H9 (cell line): ENCODE measurements around the gene ADAD2. TPM values are rescaled to one million over a fixed set of nuclear protein-coding genes. Genes with fewer than 3 reads are reported as not detected.
A peak's percentile ranks its signal among the peaks of the same experiment; 100 is the strongest.

Source experiments
- DNase-seq: peaks from one replicate; pipeline ENCODE4 v3.0.0-alpha.2; 2017
- H2AFZ ChIP-seq: one replicate; pipeline ENCODE4 v1.6.1; 2013; ENCODE audit warnings: mild to moderate bottlenecking, low read length, control low read depth, moderate library complexity
- H2AK5ac ChIP-seq: 2 replicates; pipeline ENCODE4 v1.6.1; 2013; ENCODE audit warnings: low read length, control low read depth, mixed read lengths; ENCODE audit not compliant: insufficient read length
- H2BK120ac ChIP-seq: one replicate; pipeline ENCODE4 v1.6.1; 2013; ENCODE audit warnings: low read depth, mild to moderate bottlenecking, low read length, control low read depth, inconsistent platforms; ENCODE audit not compliant: poor library complexity, severe bottlenecking
- H2BK12ac ChIP-seq: 2 replicates; pipeline ENCODE4 v1.6.1; 2013; ENCODE audit warnings: low read length, control low read depth, mixed read lengths, low read depth; ENCODE audit not compliant: insufficient read length
- H2BK15ac ChIP-seq: 2 replicates; pipeline ENCODE4 v1.6.1; 2013; ENCODE audit warnings: low read depth, low read length, control low read depth
- H2BK20ac ChIP-seq: one replicate; pipeline ENCODE4 v1.6.1; 2013; ENCODE audit warnings: low read depth, mild to moderate bottlenecking, low read length, control low read depth, inconsistent platforms; ENCODE audit not compliant: poor library complexity, severe bottlenecking
- H2BK5ac ChIP-seq: 2 replicates; pipeline ENCODE4 v1.6.1; 2013; ENCODE audit warnings: low read length, control low read depth, mixed read lengths; ENCODE audit not compliant: insufficient read length
- H3K14ac ChIP-seq: 2 replicates; pipeline ENCODE4 v1.6.1; 2013; ENCODE audit warnings: low read length, control low read depth; ENCODE audit not compliant: insufficient read depth
- H3K18ac ChIP-seq: 2 replicates; pipeline ENCODE4 v1.6.1; 2013; ENCODE audit warnings: low read depth, mild to moderate bottlenecking, mixed read lengths, low read length, control low read depth; ENCODE audit not compliant: insufficient read length
- H3K23ac ChIP-seq: 2 replicates; pipeline ENCODE4 v1.6.1; 2013; ENCODE audit warnings: low read length, control low read depth, mixed read lengths, low read depth; ENCODE audit not compliant: insufficient read length
- H3K23me2 ChIP-seq: 2 replicates; pipeline ENCODE4 v1.6.1; 2013; ENCODE audit warnings: low read depth, mild to moderate bottlenecking, mixed read lengths, low read length, control low read depth; ENCODE audit not compliant: insufficient read length, poor library complexity, severe bottlenecking
- H3K27ac ChIP-seq: 2 replicates; pipeline ENCODE4 v1.5.1; 2013; ENCODE audit warnings: low read length, control low read depth, mixed read lengths, low read depth; ENCODE audit not compliant: insufficient read length
- H3K27me3 ChIP-seq: 2 replicates; pipeline ENCODE4 v1.6.1; 2013; ENCODE audit warnings: low read length, control low read depth, inconsistent platforms; ENCODE audit not compliant: insufficient read depth
- H3K4ac ChIP-seq: 2 replicates; pipeline ENCODE4 v1.6.1; 2013; ENCODE audit warnings: low read depth, mild to moderate bottlenecking, control low read depth, inconsistent platforms, low read length, moderate library complexity
- H3K4me1 ChIP-seq: 2 replicates; pipeline ENCODE4 v1.6.1; 2013; ENCODE audit warnings: low read length, control low read depth, inconsistent platforms; ENCODE audit not compliant: insufficient read depth
- H3K4me2 ChIP-seq: 2 replicates; pipeline ENCODE4 v1.6.1; 2013; ENCODE audit warnings: low read length, control low read depth, mixed read lengths; ENCODE audit not compliant: insufficient read length, insufficient read depth
- H3K56ac ChIP-seq: 2 replicates; pipeline ENCODE4 v1.6.1; 2013; ENCODE audit warnings: low read depth, mild to moderate bottlenecking, mixed read lengths, low read length, control low read depth; ENCODE audit not compliant: insufficient read length
- H3K79me1 ChIP-seq: 2 replicates; pipeline ENCODE4 v1.6.1; 2013; ENCODE audit warnings: low read depth, mild to moderate bottlenecking, moderate library complexity, low read length, control low read depth, inconsistent platforms; ENCODE audit not compliant: insufficient read depth, poor library complexity, severe bottlenecking
- H3K79me2 ChIP-seq: 2 replicates; pipeline ENCODE4 v1.6.1; 2013; ENCODE audit warnings: low read length, control low read depth, inconsistent platforms; ENCODE audit not compliant: insufficient read depth
- H3K9ac ChIP-seq: 2 replicates; pipeline ENCODE4 v1.6.1; 2013; ENCODE audit warnings: low read length, control low read depth, mixed read lengths; ENCODE audit not compliant: insufficient read length; ENCODE audit errors: extremely low read depth
- H3K9me3 ChIP-seq: one replicate; pipeline ENCODE4 v1.6.1; 2013; ENCODE audit warnings: low read depth, low read length, inconsistent platforms; ENCODE audit not compliant: control insufficient read depth
- H3T11ph ChIP-seq: one replicate; pipeline ENCODE4 v1.6.1; 2013; ENCODE audit warnings: mild to moderate bottlenecking, low read length, control low read depth, inconsistent platforms
- H4K20me1 ChIP-seq: one replicate; pipeline ENCODE4 v1.6.1; 2013; ENCODE audit not compliant: control insufficient read depth, insufficient read length, insufficient read depth
- H4K5ac ChIP-seq: 2 replicates; pipeline ENCODE4 v1.6.1; 2013; ENCODE audit warnings: low read depth, mild to moderate bottlenecking, mixed read lengths, low read length, control low read depth; ENCODE audit not compliant: insufficient read length
- H4K8ac ChIP-seq: replicated peaks from 2 replicates; pipeline ENCODE4 v1.6.1; 2013; ENCODE audit warnings: low read length, control low read depth, mixed read lengths, low read depth; ENCODE audit not compliant: insufficient read length
- H4K91ac ChIP-seq: 2 replicates; pipeline ENCODE4 v1.6.1; 2013; ENCODE audit warnings: low read depth, mild to moderate bottlenecking, moderate library complexity, mixed read lengths, low read length, control low read depth; ENCODE audit not compliant: insufficient read length
- H3K27ac Mint-ChIP-seq, 3 experiments: 2 replicates in 2 of 3; 3 replicates in 1 of 3; pipeline ENCODE4 v1.8.0; 2020 to 2021; ENCODE audit warnings: mixed read lengths in 3 of 3, mild to moderate bottlenecking in 1 of 3, moderate library complexity in 1 of 3
- H3K27me3 Mint-ChIP-seq: 2 replicates; pipeline ENCODE4 v1.8.0; 2021; ENCODE audit warnings: low read depth, mild to moderate bottlenecking, moderate library complexity, mixed read lengths
- H3K36me3 Mint-ChIP-seq, 3 experiments: 2 replicates in 2 of 3; 3 replicates in 1 of 3; pipeline ENCODE4 v1.8.0; 2020 to 2021; ENCODE audit warnings: low read depth in 3 of 3, mixed read lengths in 3 of 3; ENCODE audit not compliant: insufficient read depth in 1 of 3
- H3K4me1 Mint-ChIP-seq, 2 experiments: 2 replicates each; pipeline ENCODE4 v1.8.0; 2020; ENCODE audit warnings: mixed read lengths in 2 of 2
- H3K4me3 Mint-ChIP-seq, 2 experiments: 2 replicates in 1 of 2; 3 replicates in 1 of 2; pipeline ENCODE4 v1.8.0; 2020 to 2021; ENCODE audit warnings: mild to moderate bottlenecking in 2 of 2, mixed read lengths in 2 of 2, moderate library complexity in 1 of 2
- H3K9me3 Mint-ChIP-seq, 2 experiments: 2 replicates in 1 of 2; 3 replicates in 1 of 2; pipeline ENCODE4 v1.8.0; 2020; ENCODE audit warnings: mild to moderate bottlenecking in 2 of 2, mixed read lengths in 2 of 2, moderate library complexity in 1 of 2
- CTCF ChIP-seq: fragments of 200-600 bp; sonication (generic); conservative IDR thresholded peaks from 3 replicates; pipeline ENCODE4 v1.8.0; 2021; ENCODE audit warnings: antibody characterized with exemption, mild to moderate bottlenecking
- WGBS: extraction: QIAGEN DNeasy Blood & Tissue Kit; methylation state at CpG from one replicate; pipeline ENCODE4 v1.1.7; 2013; ENCODE audit warnings: missing lambda C conversion rate, low lambda C conversion rate, mixed read lengths; ENCODE audit not compliant: insufficient read length; ENCODE audit errors: extremely low coverage; 5-methylcytosine and 5-hydroxymethylcytosine counted together
- total RNA-seq: library from RNA; stranded (reverse); gene quantifications from 2 replicates; pipeline ENCODE4 v1.2.1, GENCODE V29; 2021

The ADAD2 gene
- total RNA-seq, 1 experiment from 2014 or later = 1.0 TPM

DNA sequence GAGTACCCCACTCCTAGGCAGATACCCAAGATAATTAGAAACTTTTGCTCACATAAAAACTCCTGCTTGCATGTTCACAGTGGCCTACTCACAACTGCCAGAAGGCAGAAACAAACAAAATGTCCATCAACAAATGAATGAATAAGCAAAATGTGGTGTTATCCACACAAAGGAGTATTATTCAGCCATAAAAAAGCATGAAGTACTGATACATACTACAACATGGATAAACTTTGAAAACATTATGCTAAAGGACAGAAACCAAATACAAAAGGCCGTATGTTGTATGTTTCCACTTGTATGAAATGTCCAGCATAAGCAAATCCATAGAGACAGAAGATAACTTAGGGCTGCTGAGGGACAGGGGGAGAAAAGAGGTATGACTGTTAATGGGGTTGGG is 47.9 kb upstream of the ADAD2 start:
- Histone ChIP-seq H2AFZ (no peak overlapping the region), H3T11ph (no peak overlapping the region), H2BK12ac (no peak overlapping the region), H3K23me2 (peaks cover 9% of the 10 kb centered on the region), H3K4ac (no peak overlapping the region), H3K56ac (no peak overlapping the region), H3K79me2 (peaks cover 4% of the 10 kb centered on the region; the same call in 1 of the 2 replicates), H2BK120ac (no peak overlapping the region), H4K8ac (no peak overlapping the region), H4K91ac (no peak overlapping the region), H3K27ac (no peak overlapping the region), H4K20me1 (no peaks in the 10 kb centered on the region), H3K23ac (no peak overlapping the region), H3K79me1 (peaks cover 3% of the 10 kb centered on the region), H2AK5ac (no peak overlapping the region), H3K9me3 (no peaks in the 10 kb centered on the region), H3K14ac (no peak overlapping the region), H2BK15ac (no peak overlapping the region), H3K9ac (no peak overlapping the region), H3K4me1 (peaks cover 7% of the 10 kb centered on the region; the same call in 1 of the 2 replicates), H3K4me2 (peak overlapping the region; percentile 77), H3K18ac (no peak overlapping the region), H2BK5ac (no peak overlapping the region), H4K5ac (no peak overlapping the region), H3K27me3 (no peaks in the 10 kb centered on the region), H2BK20ac (no peak overlapping the region)
- Mint-ChIP-seq H3K9me3 (peaks cover 0 to 9% of the 10 kb centered on the region in 2 experiments; a peak in 1 of 5 replicates), H3K4me3 (peak overlapping the region; percentile 95 to 99; a peak in 4 of 5 replicates), H3K27me3 (peaks cover 16% of the 10 kb centered on the region), H3K4me1 (peaks cover 28 to 35% of the 10 kb centered on the region in 2 experiments), H3K27ac (no peak overlapping the region), H3K36me3 (peaks cover 4 to 18% (median 6%) of the 10 kb centered on the region in 3 experiments; a peak in 6 of 7 replicates)
- no peak for TF ChIP-seq CTCF
- DNase-seq = no peak
- WGBS = no CpG with 5 or more reads among the region's 1 CpG
